ENCODE data around the gene SLC47A2. TPM values are rescaled to one million over a fixed set of nuclear protein-coding genes. Genes with fewer than 3 reads are reported as not detected.

The SLC47A2 gene
- total RNA-seq, 1 experiment from 2014 or later: 38.9 TPM

DNA sequence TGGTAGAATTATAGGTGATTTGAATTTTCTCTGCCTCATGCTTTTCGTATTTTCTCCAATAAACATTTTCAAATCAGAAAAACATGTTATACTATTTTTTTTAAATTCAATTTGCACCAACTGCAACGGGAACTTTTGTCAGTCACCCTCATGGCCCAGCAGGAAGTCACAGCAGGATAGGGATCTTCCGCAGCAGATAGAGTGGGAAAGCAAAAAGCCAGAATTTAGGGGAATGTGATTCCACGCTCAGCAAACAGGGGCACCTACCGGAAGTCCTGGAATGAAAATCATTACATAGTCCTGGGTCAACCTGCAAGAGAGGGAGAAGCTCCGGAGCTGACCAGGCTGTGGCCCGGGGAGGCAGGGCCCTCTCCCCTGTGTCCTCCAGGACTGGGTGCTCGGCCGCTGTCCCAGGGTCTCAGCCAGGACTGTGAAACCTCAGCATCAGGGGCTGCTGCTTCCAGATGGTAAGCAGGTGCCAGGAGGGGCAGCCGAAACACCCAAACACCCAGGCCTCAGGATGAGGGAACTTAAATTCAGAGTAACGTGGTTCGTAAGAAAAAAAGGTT is 3.9 kb downstream of the SLC47A2 start:
- Histone ChIP-seq H3K4me2 (no peak overlapping the region), H3K27ac (no peak overlapping the region), H3K4me3 (no peak overlapping the region), H3F3A (ENCODE audit: insufficient read depth, low read depth) (no peaks in the 10 kb centered on the region; the same call in none of the 2 replicates), H3K9me3 (ENCODE audit: insufficient read depth, low read depth) (no peaks in the 10 kb centered on the region), H3K27me3 (ENCODE audit: insufficient read depth, low read depth) (no peaks in the 10 kb centered on the region), H3K9me2 (ENCODE audit: insufficient read depth) (no peaks in the 10 kb centered on the region), H2AFZ (no peak overlapping the region), H3K4me1 (replicated peaks; ENCODE audit: insufficient read depth) (peaks cover 29% of the 10 kb centered on the region), H3K36me3 (ENCODE audit: low read depth) (no peaks in the 10 kb centered on the region), H3K79me2 (ENCODE audit: low read depth) (no peaks in the 10 kb centered on the region), H4K20me1 (ENCODE audit: insufficient read depth) (no peaks in the 10 kb centered on the region)
- DNase-seq: no peak
- intact Hi-C loops (cut with micrococcal nuclease; ENCODE audit: unreplicated experiment): no loop called here
- BruUV-seq (replicated peaks): no TSS peak
- TF ChIP-seq EZH2 (IDR thresholded peaks at IDR 0.05; ENCODE audit: low read depth): no peak
- TF ChIP-seq, protein P1, sequence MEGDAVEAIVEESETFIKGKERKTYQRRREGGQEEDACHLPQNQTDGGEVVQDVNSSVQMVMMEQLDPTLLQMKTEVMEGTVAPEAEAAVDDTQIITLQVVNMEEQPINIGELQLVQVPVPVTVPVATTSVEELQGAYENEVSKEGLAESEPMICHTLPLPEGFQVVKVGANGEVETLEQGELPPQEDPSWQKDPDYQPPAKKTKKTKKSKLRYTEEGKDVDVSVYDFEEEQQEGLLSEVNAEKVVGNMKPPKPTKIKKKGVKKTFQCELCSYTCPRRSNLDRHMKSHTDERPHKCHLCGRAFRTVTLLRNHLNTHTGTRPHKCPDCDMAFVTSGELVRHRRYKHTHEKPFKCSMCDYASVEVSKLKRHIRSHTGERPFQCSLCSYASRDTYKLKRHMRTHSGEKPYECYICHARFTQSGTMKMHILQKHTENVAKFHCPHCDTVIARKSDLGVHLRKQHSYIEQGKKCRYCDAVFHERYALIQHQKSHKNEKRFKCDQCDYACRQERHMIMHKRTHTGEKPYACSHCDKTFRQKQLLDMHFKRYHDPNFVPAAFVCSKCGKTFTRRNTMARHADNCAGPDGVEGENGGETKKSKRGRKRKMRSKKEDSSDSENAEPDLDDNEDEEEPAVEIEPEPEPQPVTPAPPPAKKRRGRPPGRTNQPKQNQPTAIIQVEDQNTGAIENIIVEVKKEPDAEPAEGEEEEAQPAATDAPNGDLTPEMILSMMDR (conservative IDR thresholded peaks at IDR 0.05): no peak
- CTCF ChIA-PET: no interaction called here
- POLR2A ChIA-PET (ENCODE audit: unreplicated experiment): no interaction called here

DNA sequence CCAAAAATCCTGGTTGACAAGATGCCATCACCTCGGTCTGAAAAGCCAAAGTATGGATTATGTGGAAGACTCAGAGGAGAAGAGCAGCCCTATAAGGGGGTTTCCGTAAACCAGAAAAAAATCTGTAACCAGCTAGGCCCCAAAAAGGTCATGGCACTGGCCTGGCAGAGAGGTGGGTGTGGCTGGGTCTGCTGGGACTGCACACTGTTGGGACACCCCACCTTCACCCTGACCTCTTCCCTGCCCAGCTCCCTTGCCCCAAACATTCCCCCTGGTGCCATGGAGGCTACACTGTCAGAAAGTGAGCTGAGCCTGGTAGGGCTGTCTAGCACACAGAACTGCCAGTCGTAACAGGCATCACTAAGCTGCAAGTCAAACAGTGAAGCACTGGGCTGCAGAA is 6.5 kb downstream of the SLC47A2 start:
- intact Hi-C loops (cut with micrococcal nuclease; ENCODE audit: unreplicated experiment): no loop called here
- Histone ChIP-seq H2AFZ (no peak overlapping the region), H3K9me2 (ENCODE audit: insufficient read depth) (no peaks in the 10 kb centered on the region), H3K4me3 (no peak overlapping the region), H3F3A (ENCODE audit: insufficient read depth, low read depth) (no peaks in the 10 kb centered on the region; the same call in none of the 2 replicates), H3K79me2 (ENCODE audit: low read depth) (no peaks in the 10 kb centered on the region), H3K4me2 (no peak overlapping the region), H3K27ac (no peak overlapping the region), H3K27me3 (ENCODE audit: insufficient read depth, low read depth) (no peaks in the 10 kb centered on the region), H3K9me3 (ENCODE audit: insufficient read depth, low read depth) (no peaks in the 10 kb centered on the region), H3K4me1 (replicated peaks; ENCODE audit: insufficient read depth) (peaks cover 9% of the 10 kb centered on the region; the same call in 1 of the 2 replicates), H4K20me1 (ENCODE audit: insufficient read depth) (no peaks in the 10 kb centered on the region), H3K36me3 (ENCODE audit: low read depth) (no peaks in the 10 kb centered on the region)
- BruUV-seq (replicated peaks): no TSS peak
- ChIA-PET CTCF (no interaction called here), POLR2A (ENCODE audit: unreplicated experiment) (interaction anchor here (0.5 kb wide), 1 partner anchor 39 kb away, joined by 3 read pairs; no protein-coding TSS in a partner anchor)
- DNase-seq: no peak
- TF ChIP-seq EZH2 (IDR thresholded peaks at IDR 0.05; ENCODE audit: low read depth): no peak
- TF ChIP-seq, protein P1 (conservative IDR thresholded peaks at IDR 0.05): no peak

DNA sequence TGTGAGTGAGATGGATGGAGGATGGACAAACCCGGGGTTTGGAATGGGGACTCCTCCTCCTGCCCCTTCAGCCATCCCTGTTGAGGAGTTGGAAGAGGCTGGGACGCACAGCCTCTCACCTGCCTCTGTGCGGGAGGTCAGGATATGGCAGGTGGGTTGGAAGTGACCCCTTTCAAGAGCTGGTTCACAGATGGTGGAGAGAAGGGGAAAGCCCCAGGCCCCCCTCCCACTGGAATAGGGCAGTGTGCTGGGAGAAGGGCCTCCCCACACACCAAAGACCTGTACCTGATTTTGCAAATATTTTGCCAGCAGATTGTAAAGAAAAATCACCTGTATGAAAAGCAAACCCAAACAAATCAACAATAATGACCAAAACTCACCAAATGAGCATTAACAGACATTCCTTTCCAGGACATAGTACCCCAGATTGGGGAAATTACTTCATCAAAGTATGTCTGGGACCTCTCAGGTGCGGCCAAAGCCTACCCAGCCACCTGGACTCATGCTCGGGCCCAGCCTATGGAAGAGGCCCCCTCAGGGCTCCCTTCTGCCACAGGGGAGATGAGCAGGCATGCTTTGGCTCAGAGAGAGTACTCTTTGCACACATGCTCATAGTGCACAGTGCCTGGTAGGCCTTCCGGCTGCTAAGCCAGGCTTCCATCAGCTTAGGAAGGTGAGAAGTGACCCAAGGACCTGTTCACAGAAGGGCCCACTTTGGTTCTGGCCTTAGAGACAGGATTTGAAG is 7.8 kb downstream of the SLC47A2 start:
- intact Hi-C loops (cut with micrococcal nuclease; ENCODE audit: unreplicated experiment): no loop called here
- Histone ChIP-seq H3K4me3 (no peak overlapping the region), H3K9me3 (ENCODE audit: insufficient read depth, low read depth) (no peaks in the 10 kb centered on the region), H3K36me3 (ENCODE audit: low read depth) (no peaks in the 10 kb centered on the region), H3K4me1 (replicated peaks; ENCODE audit: insufficient read depth) (peaks cover 8% of the 10 kb centered on the region; the same call in 1 of the 2 replicates), H2AFZ (no peak overlapping the region), H3K79me2 (ENCODE audit: low read depth) (no peaks in the 10 kb centered on the region), H3K27ac (no peak overlapping the region), H4K20me1 (ENCODE audit: insufficient read depth) (no peaks in the 10 kb centered on the region), H3K4me2 (no peak overlapping the region), H3K27me3 (ENCODE audit: insufficient read depth, low read depth) (no peaks in the 10 kb centered on the region), H3K9me2 (ENCODE audit: insufficient read depth) (no peaks in the 10 kb centered on the region), H3F3A (ENCODE audit: insufficient read depth, low read depth) (no peaks in the 10 kb centered on the region; the same call in none of the 2 replicates)
- DNase-seq: no peak
- ChIA-PET CTCF (no interaction called here), POLR2A (ENCODE audit: unreplicated experiment) (no interaction called here)
- TF ChIP-seq, protein P1 (conservative IDR thresholded peaks at IDR 0.05): no peak
- no peak for TF ChIP-seq EZH2 (IDR thresholded peaks at IDR 0.05; ENCODE audit: low read depth)
- no TSS peak for BruUV-seq (replicated peaks)
